ENCODE results near the gene SNX1. TPM values are rescaled to one million over a fixed set of nuclear protein-coding genes. Genes with fewer than 3 reads are reported as not detected.

SNX1 gene
- total RNA-seq, 3 donors from 2014 or later = 88.4 to 96.4 (median 93.6) TPM

- Mint-ChIP-seq H3K9me3 (no peaks in the 10 kb centered on the region), H3K36me3 (ENCODE audit: insufficient read depth) (peaks cover 35% of the 10 kb centered on the region), H3K4me3 (no peak overlapping the region), H3K27me3 (ENCODE audit: low read depth) (no peaks in the 10 kb centered on the region), H3K4me1 (ENCODE audit: low read depth) (no peaks in the 10 kb centered on the region)
- ATAC-seq (no peak), DNase-seq (no peak)
Observed at GRCh38 chr15:64121614-64122013, 25.8 kb downstream of the SNX1 start.

- Mint-ChIP-seq H3K36me3 (ENCODE audit: insufficient read depth) (peaks cover 39% of the 10 kb centered on the region), H3K9me3 (no peaks in the 10 kb centered on the region), H3K27me3 (ENCODE audit: low read depth) (no peaks in the 10 kb centered on the region), H3K4me3 (no peak overlapping the region), H3K4me1 (ENCODE audit: low read depth) (no peaks in the 10 kb centered on the region)
- DNase-seq (no peak), ATAC-seq (no peak)
Observed at GRCh38 chr15:64122444-64122843, 26.7 kb downstream of the SNX1 start.

GRCh38 chr15:64122936-64123351 lies 27.2 kb downstream of the SNX1 start:
- H3K4me3 Mint-ChIP-seq = no peak overlapping the region
- H3K36me3 Mint-ChIP-seq (ENCODE audit: insufficient read depth) = peaks cover 41% of the 10 kb centered on the region
- ATAC-seq = no peak

GRCh38 chr15:64125978-64126377 lies 30.2 kb downstream of the SNX1 start:
- Mint-ChIP-seq H3K36me3 (ENCODE audit: insufficient read depth) (peaks cover 35% of the 10 kb centered on the region), H3K9me3 (no peaks in the 10 kb centered on the region), H3K4me3 (no peak overlapping the region), H3K27me3 (ENCODE audit: low read depth) (no peaks in the 10 kb centered on the region), H3K4me1 (ENCODE audit: low read depth) (no peaks in the 10 kb centered on the region)
- no peak for ATAC-seq
- DNase-seq = no peak

More at GRCh38 chr15:64122936-64123351, 27.2 kb downstream of the SNX1 start:
- H3K4me1 Mint-ChIP-seq (ENCODE audit: low read depth) = no peaks in the 10 kb centered on the region
- H3K27me3 Mint-ChIP-seq (ENCODE audit: low read depth) = no peaks in the 10 kb centered on the region
- H3K9me3 Mint-ChIP-seq = no peaks in the 10 kb centered on the region
- no peak for DNase-seq

- H3K4me1 Mint-ChIP-seq (ENCODE audit: low read depth) = no peaks in the 10 kb centered on the region
- no peaks in the 10 kb centered on the region for H3K27me3 Mint-ChIP-seq (ENCODE audit: low read depth)
- no peak for ATAC-seq
- no peak for DNase-seq
- H3K9me3 Mint-ChIP-seq = no peaks in the 10 kb centered on the region
- peaks cover 48% of the 10 kb centered on the region for H3K36me3 Mint-ChIP-seq (ENCODE audit: insufficient read depth)
- no peak overlapping the region for H3K4me3 Mint-ChIP-seq
Observed at GRCh38 chr15:64127521-64128270, 31.9 kb downstream of the SNX1 start.

GRCh38 chr15:64130159-64130558 lies 34.4 kb downstream of the SNX1 start:
- Mint-ChIP-seq H3K4me3 (no peak overlapping the region), H3K4me1 (ENCODE audit: low read depth) (no peaks in the 10 kb centered on the region), H3K27me3 (ENCODE audit: low read depth) (no peaks in the 10 kb centered on the region), H3K9me3 (no peaks in the 10 kb centered on the region), H3K36me3 (ENCODE audit: insufficient read depth) (peaks cover 48% of the 10 kb centered on the region)
- no peak for DNase-seq
- no peak for ATAC-seq

GRCh38 chr15:64131547-64131946 lies 35.8 kb downstream of the SNX1 start:
- no peak for DNase-seq
- no peaks in the 10 kb centered on the region for H3K9me3 Mint-ChIP-seq
- H3K4me3 Mint-ChIP-seq = no peak overlapping the region
- no peak for ATAC-seq
- H3K36me3 Mint-ChIP-seq (ENCODE audit: insufficient read depth) = peaks cover 43% of the 10 kb centered on the region
- no peaks in the 10 kb centered on the region for H3K27me3 Mint-ChIP-seq (ENCODE audit: low read depth)
- H3K4me1 Mint-ChIP-seq (ENCODE audit: low read depth) = no peaks in the 10 kb centered on the region

- Mint-ChIP-seq H3K4me3 (no peak overlapping the region), H3K36me3 (ENCODE audit: insufficient read depth) (peaks cover 46% of the 10 kb centered on the region), H3K9me3 (no peaks in the 10 kb centered on the region), H3K4me1 (ENCODE audit: low read depth) (no peaks in the 10 kb centered on the region), H3K27me3 (ENCODE audit: low read depth) (no peaks in the 10 kb centered on the region)
- DNase-seq (no peak), ATAC-seq (no peak)
Observed at GRCh38 chr15:64132217-64132616, 36.4 kb downstream of the SNX1 start.

GRCh38 chr15:64133623-64134344 lies 38.0 kb downstream of the SNX1 start:
- no peak for ATAC-seq
- H3K36me3 Mint-ChIP-seq (ENCODE audit: insufficient read depth) = peaks cover 44% of the 10 kb centered on the region

GRCh38 chr15:64134345-64134829 lies 38.6 kb downstream of the SNX1 start:
- no peak overlapping the region for H3K4me3 Mint-ChIP-seq
- DNase-seq = no peak
- no peaks in the 10 kb centered on the region for H3K9me3 Mint-ChIP-seq
- no peaks in the 10 kb centered on the region for H3K4me1 Mint-ChIP-seq (ENCODE audit: low read depth)
- peaks cover 44% of the 10 kb centered on the region for H3K36me3 Mint-ChIP-seq (ENCODE audit: insufficient read depth)
- no peak for ATAC-seq
- H3K27me3 Mint-ChIP-seq (ENCODE audit: low read depth) = no peaks in the 10 kb centered on the region

More at GRCh38 chr15:64133623-64134344, 38.0 kb downstream of the SNX1 start:
- DNase-seq = no peak
- no peak overlapping the region for H3K4me3 Mint-ChIP-seq
- no peaks in the 10 kb centered on the region for H3K27me3 Mint-ChIP-seq (ENCODE audit: low read depth)
- no peaks in the 10 kb centered on the region for H3K9me3 Mint-ChIP-seq
- H3K4me1 Mint-ChIP-seq (ENCODE audit: low read depth) = no peaks in the 10 kb centered on the region

- Mint-ChIP-seq H3K4me1 (ENCODE audit: low read depth) (no peaks in the 10 kb centered on the region), H3K36me3 (ENCODE audit: insufficient read depth) (peaks cover 45% of the 10 kb centered on the region), H3K4me3 (no peak overlapping the region), H3K27me3 (ENCODE audit: low read depth) (no peaks in the 10 kb centered on the region), H3K9me3 (no peaks in the 10 kb centered on the region)
- ATAC-seq (no peak), DNase-seq (no peak)
Observed at GRCh38 chr15:64136347-64136746, 40.6 kb downstream of the SNX1 start.

GRCh38 chr15:64137226-64137833 lies 41.5 kb downstream of the SNX1 start:
- Mint-ChIP-seq H3K4me1 (ENCODE audit: low read depth) (no peaks in the 10 kb centered on the region), H3K27me3 (ENCODE audit: low read depth) (no peaks in the 10 kb centered on the region), H3K36me3 (ENCODE audit: insufficient read depth) (peaks cover 35% of the 10 kb centered on the region), H3K4me3 (no peak overlapping the region), H3K9me3 (no peaks in the 10 kb centered on the region)
- ATAC-seq (no peak), DNase-seq (no peak)

- no peaks in the 10 kb centered on the region for H3K4me1 Mint-ChIP-seq (ENCODE audit: low read depth)
- no peaks in the 10 kb centered on the region for H3K27me3 Mint-ChIP-seq (ENCODE audit: low read depth)
- no peak for DNase-seq
- peaks cover 28% of the 10 kb centered on the region for H3K36me3 Mint-ChIP-seq (ENCODE audit: insufficient read depth)
- ATAC-seq = no peak
- H3K4me3 Mint-ChIP-seq = no peak overlapping the region
- H3K9me3 Mint-ChIP-seq = no peaks in the 10 kb centered on the region
Observed at GRCh38 chr15:64138331-64138941, 42.7 kb downstream of the SNX1 start.

- DNase-seq (no peak), ATAC-seq (no peak)
- no peaks in the 10 kb centered on the region for H3K9me3 Mint-ChIP-seq
- no peaks in the 10 kb centered on the region for H3K4me1 Mint-ChIP-seq (ENCODE audit: low read depth)
- no peak overlapping the region for H3K4me3 Mint-ChIP-seq
- H3K36me3 Mint-ChIP-seq (ENCODE audit: insufficient read depth) = peaks cover 24% of the 10 kb centered on the region
- no peaks in the 10 kb centered on the region for H3K27me3 Mint-ChIP-seq (ENCODE audit: low read depth)
Observed at GRCh38 chr15:64141798-64142512, 46.2 kb downstream of the SNX1 start.
